HG02981 (cell line): ENCODE results near the gene CCDC127.
"Not testable (repeated sequence)": the region's sequence is repeated elsewhere in the genome, so short reads cannot be mapped to it uniquely, and the experiment has no call there.

ENCODE experiments used
- ATAC-seq: cut with Tn5 transposase; IDR thresholded peaks from one replicate; pipeline ENCODE4 v1.9.1; 2021; ENCODE audit warnings: mild to moderate bottlenecking, moderate library complexity; ENCODE audit not compliant: unreplicated experiment

CCDC127 gene

GRCh38 chr5:217494-218456 is at the start of gene CCDC127, which contains the start of gene SDHA:
CCDC127 (minus strand) TSS chr5:218153; CDS start chr5:216849, 1,304 bp downstream.
SDHA (plus strand) TSS chr5:218320; CDS start chr5:218356, 36 bp downstream.
- peak; percentile 69 for ATAC-seq

GRCh38 chr5:267716-268115 is 49.8 kb upstream of the CCDC127 start:
- no peak for ATAC-seq

GRCh38 chr5:266311-267026 is 48.5 kb upstream of the CCDC127 start:
- ATAC-seq, result not testable (repeated sequence)

GRCh38 chr5:264338-264737 is 46.4 kb upstream of the CCDC127 start:
- no peak for ATAC-seq

- ATAC-seq, result not testable (repeated sequence)
These were observed 45.5 kb upstream of the CCDC127 start for GRCh38 chr5:263275-263974.

- no peak for ATAC-seq
These were observed 39.2 kb upstream of the CCDC127 start for GRCh38 chr5:257148-257547.

DNA sequence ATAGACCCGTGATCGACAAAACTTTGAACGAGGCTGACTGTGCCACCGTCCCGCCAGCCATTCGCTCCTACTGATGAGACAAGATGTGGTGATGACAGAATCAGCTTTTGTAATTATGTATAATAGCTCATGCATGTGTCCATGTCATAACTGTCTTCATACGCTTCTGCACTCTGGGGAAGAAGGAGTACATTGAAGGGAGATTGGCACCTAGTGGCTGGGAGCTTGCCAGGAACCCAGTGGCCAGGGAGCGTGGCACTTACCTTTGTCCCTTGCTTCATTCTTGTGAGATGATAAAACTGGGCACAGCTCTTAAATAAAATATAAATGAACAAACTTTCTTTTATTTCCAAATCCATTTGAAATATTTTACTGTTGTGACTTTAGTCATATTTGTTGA is 38.4 kb upstream of the CCDC127 start:
- ATAC-seq, result not testable (repeated sequence)

GRCh38 chr5:255116-255515 is 37.2 kb upstream of the CCDC127 start:
- not testable (repeated sequence) for ATAC-seq

DNA sequence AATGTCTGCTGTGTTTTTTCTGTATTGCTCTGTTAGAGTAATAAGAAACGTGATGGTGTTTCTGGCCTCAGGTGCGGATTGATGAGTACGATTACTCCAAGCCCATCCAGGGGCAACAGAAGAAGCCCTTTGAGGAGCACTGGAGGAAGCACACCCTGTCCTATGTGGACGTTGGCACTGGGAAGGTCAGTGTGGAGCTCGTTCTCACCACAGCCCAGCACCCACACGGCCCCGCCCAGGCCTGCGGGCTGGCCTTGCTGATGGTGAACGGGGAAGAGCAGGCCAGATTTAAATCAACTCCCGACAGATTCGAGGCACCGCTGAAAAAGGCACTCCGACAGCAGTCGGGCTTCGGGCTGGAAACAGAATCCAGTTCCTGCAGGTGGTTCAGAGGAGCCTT is 36.4 kb upstream of the CCDC127 start:
- not testable (repeated sequence) for ATAC-seq

DNA sequence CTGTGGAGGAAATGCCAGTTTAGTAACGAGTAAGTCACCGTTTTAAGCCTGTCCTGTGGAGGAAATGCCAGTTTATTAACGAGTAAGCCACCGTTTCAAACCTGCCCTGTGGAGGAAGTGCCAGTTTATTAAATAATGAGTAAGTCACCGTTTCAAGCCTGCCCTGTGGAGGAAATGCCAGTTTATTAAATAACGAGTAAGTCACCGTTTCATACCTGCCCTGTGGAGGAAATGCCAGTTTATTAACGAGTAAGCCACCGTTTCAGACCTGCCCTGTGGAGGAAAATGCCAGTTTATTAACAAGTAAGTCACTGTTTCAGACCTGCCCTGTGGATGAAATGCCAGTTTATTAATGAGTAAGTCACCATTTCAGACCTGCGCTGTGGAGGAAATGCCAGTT is 34.6 kb upstream of the CCDC127 start:
- no peak for ATAC-seq

GRCh38 chr5:251975-252374 is 34.0 kb upstream of the CCDC127 start:
- not testable (repeated sequence) for ATAC-seq

GRCh38 chr5:251538-251937 is 33.6 kb upstream of the CCDC127 start:
- ATAC-seq, result not testable (repeated sequence)

GRCh38 chr5:251016-251415 is 33.1 kb upstream of the CCDC127 start:
- not testable (repeated sequence) for ATAC-seq

- ATAC-seq, result not testable (repeated sequence)
These were observed 32.4 kb upstream of the CCDC127 start for GRCh38 chr5:250396-250795.

GRCh38 chr5:245717-246116 is 27.8 kb upstream of the CCDC127 start:
- not testable (repeated sequence) for ATAC-seq

DNA sequence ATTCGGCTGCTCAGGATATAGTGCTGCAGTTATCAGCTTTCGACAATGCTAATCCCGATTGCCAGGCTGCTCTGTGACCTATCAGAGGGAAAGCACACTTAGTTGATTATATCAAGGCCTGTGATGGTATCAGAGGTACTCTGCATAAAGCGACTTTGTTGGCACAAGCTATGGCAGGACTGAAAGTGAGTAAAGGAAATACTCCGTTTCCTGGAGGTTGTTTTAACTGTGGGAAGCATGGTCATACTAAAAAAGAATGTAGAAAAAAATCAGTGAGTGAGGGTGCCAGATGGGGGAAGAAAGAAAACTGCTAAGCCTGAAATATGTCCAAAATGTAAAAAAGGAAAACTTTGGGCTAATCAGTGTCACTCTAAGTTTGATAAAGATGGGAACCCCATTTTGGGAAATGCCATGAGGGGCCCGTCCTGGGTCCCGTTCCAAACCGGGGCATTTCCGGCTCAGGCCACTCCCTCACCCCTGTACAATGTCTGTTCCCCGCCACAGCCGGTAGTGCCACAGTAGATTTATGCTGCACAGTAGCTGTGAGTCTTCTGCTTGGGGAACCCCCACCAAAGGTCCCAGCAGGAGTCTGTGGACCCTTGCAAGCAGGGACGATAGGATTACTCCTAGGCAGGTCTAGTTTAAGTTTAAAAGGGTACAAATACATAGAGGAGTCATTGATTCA is 25.9 kb upstream of the CCDC127 start:
- not testable (repeated sequence) for ATAC-seq

DNA sequence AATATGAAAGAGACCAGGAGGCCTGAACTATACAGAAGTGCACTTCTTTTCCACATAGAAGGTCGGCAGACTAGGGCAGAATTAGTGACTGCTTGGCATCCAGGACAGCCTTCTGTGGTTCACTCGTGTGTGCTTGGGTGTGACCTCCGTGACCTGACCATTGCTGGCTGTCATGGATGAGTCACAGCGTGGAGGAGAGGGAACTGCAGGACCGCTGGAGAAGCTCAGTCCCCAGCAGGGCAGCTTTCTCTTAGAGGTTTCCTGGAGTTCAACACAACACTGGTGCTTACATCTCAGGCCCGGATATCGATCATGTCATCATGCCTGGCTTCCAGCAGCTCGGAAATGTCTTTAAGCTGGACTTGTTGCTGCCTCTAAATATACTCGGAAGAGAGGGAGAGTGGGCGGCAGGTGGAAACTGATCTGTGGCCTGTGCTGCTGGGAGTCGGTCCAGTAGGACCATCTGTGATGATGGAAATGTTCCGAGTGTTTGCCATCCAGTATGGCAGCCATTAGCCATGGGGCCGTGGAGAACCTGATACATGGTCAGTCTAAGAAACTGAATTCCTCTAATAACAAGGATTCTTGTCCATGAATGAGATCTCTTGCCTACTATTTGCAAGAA is 23.2 kb upstream of the CCDC127 start:
- not testable (repeated sequence) for ATAC-seq

DNA sequence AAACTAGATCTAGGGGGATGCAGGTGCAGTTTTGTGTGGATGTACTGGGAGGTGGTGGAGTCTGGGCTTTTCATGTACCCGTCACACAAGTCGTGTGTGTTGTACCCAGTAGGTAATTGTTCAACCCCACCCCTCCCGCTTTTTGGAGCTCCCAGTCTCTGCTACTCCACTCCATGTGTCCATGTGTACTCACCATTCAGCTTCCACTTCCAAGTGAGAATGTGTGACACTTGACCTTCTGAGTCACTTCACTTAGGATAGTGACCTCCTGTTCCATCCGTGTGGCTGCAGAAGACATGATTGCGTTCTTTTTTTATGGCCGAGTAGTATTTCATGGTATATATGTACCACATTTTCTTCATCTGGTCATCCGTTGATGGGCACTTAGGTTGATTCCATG is 22.6 kb upstream of the CCDC127 start:
- not testable (repeated sequence) for ATAC-seq

GRCh38 chr5:237931-238330 is 20.0 kb upstream of the CCDC127 start:
- not testable (repeated sequence) for ATAC-seq

DNA sequence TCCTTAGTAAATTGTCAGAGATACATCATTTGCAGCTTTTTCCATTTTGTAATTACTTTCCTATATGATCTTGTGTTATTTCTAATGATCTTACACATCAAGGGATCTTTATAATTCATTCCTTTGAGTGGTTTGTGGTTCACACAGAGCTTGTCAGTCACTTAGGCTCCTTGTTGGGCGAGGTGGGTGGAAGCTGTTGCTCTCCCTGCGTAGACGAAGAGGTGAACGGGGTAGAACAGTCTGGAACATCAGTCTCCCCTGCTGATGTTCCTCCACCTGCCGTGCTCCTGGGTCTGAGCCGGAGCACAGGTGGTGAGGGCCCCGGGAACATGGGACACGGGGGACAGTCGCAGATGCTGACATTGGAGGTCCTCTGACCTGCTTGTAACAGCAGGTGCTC is 17.6 kb upstream of the CCDC127 start:
- not testable (repeated sequence) for ATAC-seq
